ENCODE results near the gene C1orf210.

C1orf210 gene

GRCh38 chr1:43276673-43277072 lies 8.7 kb downstream of the C1orf210 start:
- no peaks in the 10 kb centered on the region for H3K27me3 ChIP-seq (ENCODE audit: insufficient read depth, low read depth)
- no peak overlapping the region for H2AFZ ChIP-seq (ENCODE audit: low read depth)
- no peaks in the 10 kb centered on the region for H3K4me1 ChIP-seq (ENCODE audit: low read depth, poor library complexity, severe bottlenecking)
- no peak overlapping the region for H3K4me3 ChIP-seq (IDR thresholded peaks at IDR 0.05; ENCODE audit: insufficient read depth, low read depth, low read length)
- H3K79me2 ChIP-seq (ENCODE audit: insufficient read depth, low read depth) = no peaks in the 10 kb centered on the region
- no peak overlapping the region for H3K27ac ChIP-seq
- no peak overlapping the region for H3K9ac ChIP-seq
- H4K20me1 ChIP-seq (ENCODE audit: insufficient read depth) = no peaks in the 10 kb centered on the region
- H3K4me2 ChIP-seq = no peak overlapping the region
- no peak for TF ChIP-seq CTCF (conservative IDR thresholded peaks at IDR 0.05; ENCODE audit: low read depth, low read length)
- no peaks in the 10 kb centered on the region for H3K36me3 ChIP-seq (ENCODE audit: insufficient read depth)

- Histone ChIP-seq H3K36me3 (ENCODE audit: insufficient read depth) (no peaks in the 10 kb centered on the region), H3K27me3 (ENCODE audit: insufficient read depth, low read depth) (no peaks in the 10 kb centered on the region), H3K4me2 (no peak overlapping the region), H4K20me1 (ENCODE audit: insufficient read depth) (no peaks in the 10 kb centered on the region), H3K27ac (no peak overlapping the region), H3K4me1 (ENCODE audit: low read depth, poor library complexity, severe bottlenecking) (no peaks in the 10 kb centered on the region), H3K9ac (no peak overlapping the region), H2AFZ (ENCODE audit: low read depth) (no peak overlapping the region), H3K4me3 (IDR thresholded peaks at IDR 0.05; ENCODE audit: insufficient read depth, low read depth, low read length) (no peak overlapping the region), H3K79me2 (ENCODE audit: insufficient read depth, low read depth) (no peaks in the 10 kb centered on the region)
- no peak for TF ChIP-seq CTCF (conservative IDR thresholded peaks at IDR 0.05; ENCODE audit: low read depth, low read length)
Observed at GRCh38 chr1:43275826-43276620, 9.4 kb downstream of the C1orf210 start.

- H3K79me2 ChIP-seq (ENCODE audit: insufficient read depth, low read depth) = no peaks in the 10 kb centered on the region
- no peaks in the 10 kb centered on the region for H3K27me3 ChIP-seq (ENCODE audit: insufficient read depth, low read depth)
- H3K36me3 ChIP-seq (ENCODE audit: insufficient read depth) = no peaks in the 10 kb centered on the region
- H3K4me2 ChIP-seq = no peak overlapping the region
- no peak for TF ChIP-seq CTCF (conservative IDR thresholded peaks at IDR 0.05; ENCODE audit: low read depth, low read length)
- H3K4me3 ChIP-seq (IDR thresholded peaks at IDR 0.05; ENCODE audit: insufficient read depth, low read depth, low read length) = no peak overlapping the region
- no peak overlapping the region for H3K27ac ChIP-seq
- H4K20me1 ChIP-seq (ENCODE audit: insufficient read depth) = no peaks in the 10 kb centered on the region
- H2AFZ ChIP-seq (ENCODE audit: low read depth) = peak overlapping the region; percentile 39; the same call in 1 of the 2 replicates
- H3K4me1 ChIP-seq (ENCODE audit: low read depth, poor library complexity, severe bottlenecking) = no peaks in the 10 kb centered on the region
- no peak overlapping the region for H3K9ac ChIP-seq
Observed at GRCh38 chr1:43274804-43275180, 10.6 kb downstream of the C1orf210 start.

GRCh38 chr1:43274125-43274803 lies 11.1 kb downstream of the C1orf210 start:
- Histone ChIP-seq H4K20me1 (ENCODE audit: insufficient read depth) (no peaks in the 10 kb centered on the region), H3K36me3 (ENCODE audit: insufficient read depth) (no peaks in the 10 kb centered on the region), H3K27ac (no peak overlapping the region), H3K4me2 (no peak overlapping the region), H3K4me1 (ENCODE audit: low read depth, poor library complexity, severe bottlenecking) (no peaks in the 10 kb centered on the region), H3K4me3 (IDR thresholded peaks at IDR 0.05; ENCODE audit: insufficient read depth, low read depth, low read length) (no peak overlapping the region), H3K27me3 (ENCODE audit: insufficient read depth, low read depth) (no peaks in the 10 kb centered on the region), H2AFZ (ENCODE audit: low read depth) (peak overlapping the region; percentile 39; the same call in 1 of the 2 replicates), H3K9ac (no peak overlapping the region), H3K79me2 (ENCODE audit: insufficient read depth, low read depth) (no peaks in the 10 kb centered on the region)
- no peak for TF ChIP-seq CTCF (conservative IDR thresholded peaks at IDR 0.05; ENCODE audit: low read depth, low read length)

Data from KMS-11 (cell line).